ENCODE measurements around the gene BBLN.
"Not testable (repeated sequence)": the region's sequence is repeated elsewhere in the genome, so short reads cannot be mapped to it uniquely, and the experiment has no call there.

GRCh38 chr9:128132139-128132538 is 27.9 kb upstream of the BBLN start:
- not testable (repeated sequence) for TF ChIP-seq CTCF (IDR thresholded peaks at IDR 0.05); EZH2 (IDR thresholded peaks at IDR 0.05; ENCODE audit: borderline replicate concordance, insufficient read depth, low read depth, low read length, poor library complexity, severe bottlenecking)

Data from B cell (primary cell).